Activated CD8-positive, alpha-beta memory T cell treated with anti-CD3 and anti-CD28 coated beads for 36 hours (primary cell): ENCODE measurements around the gene CUX1. TPM values are rescaled to one million over a fixed set of nuclear protein-coding genes. Genes with fewer than 3 reads are reported as not detected.
"Not testable (repeated sequence)": the region's sequence is repeated elsewhere in the genome, so short reads cannot be mapped to it uniquely, and the experiment has no call there.

Source experiments
- CTCF ChIA-PET: fragments of 350-600 bp; sonication (Branson Sonifier 250); formaldehyde crosslinking; loops from one replicate; lab custom pipeline; 2021; ENCODE audit warnings: antibody characterized with exemption; lab: Charles Lee
- POLR2A ChIA-PET: fragments of 350-600 bp; sonication (Branson Sonifier 250); formaldehyde crosslinking; loops from one replicate; lab custom pipeline; 2021; ENCODE audit warnings: antibody characterized with exemption; lab: Charles Lee
- total RNA-seq, 2 experiments: library from RNA; stranded (reverse); gene quantifications; one replicate each; pipeline ENCODE4 v1.2.3, GENCODE V29; 2021

Gene CUX1
- total RNA-seq, 2 experiments from 2014 or later: 21.1 to 23.2 TPM

- ChIA-PET POLR2A (no interaction called here), CTCF (no interaction called here)
Measured at GRCh38 chr7:101921061-101921460, 103.6 kb downstream of the CUX1 start.

GRCh38 chr7:101921546-101922489 lies 104.4 kb downstream of the CUX1 start:
- CTCF ChIA-PET, POLR2A ChIA-PET: not testable (repeated sequence)

DNA sequence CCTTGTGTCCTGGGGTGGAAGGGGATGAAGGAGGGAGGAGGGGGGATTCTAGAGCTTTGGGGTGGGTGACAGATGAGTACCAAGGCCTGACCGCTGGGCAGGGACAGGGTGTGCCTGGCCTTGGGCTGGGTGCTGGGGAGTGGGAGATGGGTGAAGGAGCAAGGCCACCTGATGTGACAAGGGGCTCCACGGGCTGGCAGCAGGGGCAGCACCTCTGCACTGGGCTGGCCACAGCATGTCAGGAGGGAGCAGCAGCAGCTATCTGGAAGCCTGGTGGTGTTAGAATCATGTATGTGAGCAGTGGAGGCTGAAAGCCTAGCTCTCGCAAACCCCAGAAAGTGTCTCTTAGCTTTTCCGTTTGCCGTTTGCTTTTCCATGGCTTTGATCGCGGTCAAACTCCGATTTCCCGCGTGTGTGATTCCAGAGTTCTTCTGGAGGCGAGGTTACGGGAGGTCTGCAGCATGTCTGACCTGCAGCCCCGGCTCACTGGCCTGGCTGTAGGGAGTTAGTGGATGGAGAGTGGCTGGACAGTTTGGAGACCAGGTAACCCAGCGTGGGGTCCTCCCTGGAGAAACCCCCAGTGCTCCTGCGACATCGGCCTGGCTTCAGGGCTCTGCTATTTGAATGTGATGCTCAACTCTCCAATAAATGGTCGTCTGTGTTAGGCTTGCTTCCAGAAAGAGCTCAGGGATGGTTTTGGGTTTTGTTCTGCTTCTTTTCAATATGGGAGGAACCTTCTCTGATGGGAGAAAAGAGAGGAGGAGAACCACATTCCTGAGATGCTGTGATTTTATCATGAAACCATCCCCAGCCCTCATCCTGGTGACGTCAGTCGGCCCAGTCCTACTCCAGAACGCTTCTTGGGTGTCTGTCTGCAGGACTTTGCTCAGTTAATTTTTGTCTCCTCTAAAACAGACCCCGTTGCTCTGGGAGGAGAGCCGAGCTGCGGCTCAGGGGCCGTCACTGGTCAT lies 105.5 kb downstream of the CUX1 start:
- CTCF ChIA-PET: no interaction called here
- POLR2A ChIA-PET: no interaction called here

DNA sequence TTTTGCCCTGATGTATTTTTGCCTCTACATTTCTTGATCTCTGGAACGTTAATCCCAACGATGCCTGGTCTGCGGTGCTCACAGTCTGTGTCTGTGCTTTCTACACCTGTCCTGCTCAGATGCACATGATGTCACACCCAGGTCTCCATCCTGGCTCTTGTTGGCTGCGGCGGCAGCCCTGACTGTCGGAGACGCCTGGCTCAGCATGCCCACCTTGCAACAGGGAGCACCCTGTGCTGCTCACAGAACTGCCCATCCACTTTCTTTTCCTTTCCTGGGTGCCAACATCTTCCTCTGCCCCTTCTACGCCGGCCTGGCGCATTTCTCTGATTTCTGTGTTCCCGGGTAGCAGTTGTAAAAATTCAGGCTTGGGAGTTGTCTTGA lies 106.2 kb downstream of the CUX1 start:
- ChIA-PET POLR2A (no interaction called here), CTCF (no interaction called here)

GRCh38 chr7:101924171-101924570 lies 106.7 kb downstream of the CUX1 start:
- CTCF ChIA-PET: no interaction called here
- POLR2A ChIA-PET: no interaction called here

DNA sequence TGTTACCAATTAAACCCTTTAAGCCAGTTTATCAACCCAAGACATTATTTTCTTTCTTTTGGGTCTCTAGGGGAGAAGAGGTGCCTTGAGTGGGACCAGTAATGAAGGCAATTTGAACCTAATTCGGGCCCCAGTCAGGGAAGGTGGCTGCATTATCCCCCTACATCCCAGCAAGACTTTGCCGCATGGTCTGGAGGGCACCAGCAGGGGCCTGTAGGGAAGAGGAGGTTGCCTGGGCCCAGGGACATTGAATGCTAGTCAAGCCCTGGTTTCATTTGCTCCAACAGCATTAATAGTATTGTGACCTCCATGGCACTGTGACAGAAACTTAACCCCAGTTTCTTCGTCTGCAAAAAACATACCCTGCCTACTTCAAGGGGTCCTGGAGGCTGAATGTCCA lies 108.8 kb downstream of the CUX1 start:
- ChIA-PET POLR2A (no interaction called here), CTCF (no interaction called here)

DNA sequence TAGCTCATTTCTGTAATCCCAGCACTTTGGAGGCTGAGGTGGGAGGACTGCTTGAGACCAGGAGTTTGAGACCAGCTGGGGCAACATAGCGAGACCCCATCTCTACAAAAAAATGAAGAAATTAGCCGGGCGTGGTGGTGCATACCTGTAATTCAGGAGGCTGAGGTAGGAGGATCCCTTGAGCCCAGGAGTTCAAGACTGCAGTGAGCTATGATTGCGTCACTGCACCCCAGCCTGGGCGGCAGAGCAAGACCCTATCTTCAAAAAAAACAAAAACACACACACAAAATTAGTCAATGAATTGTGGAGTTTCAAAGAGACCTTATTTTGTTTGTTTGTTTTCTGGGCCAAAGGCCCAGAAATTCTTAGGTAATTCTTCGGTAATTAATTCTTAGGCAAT lies 110.0 kb downstream of the CUX1 start:
- CTCF ChIA-PET: no interaction called here
- POLR2A ChIA-PET: no interaction called here

- ChIA-PET POLR2A (no interaction called here), CTCF (no interaction called here)
Measured at GRCh38 chr7:101927802-101928201, 110.4 kb downstream of the CUX1 start.

DNA sequence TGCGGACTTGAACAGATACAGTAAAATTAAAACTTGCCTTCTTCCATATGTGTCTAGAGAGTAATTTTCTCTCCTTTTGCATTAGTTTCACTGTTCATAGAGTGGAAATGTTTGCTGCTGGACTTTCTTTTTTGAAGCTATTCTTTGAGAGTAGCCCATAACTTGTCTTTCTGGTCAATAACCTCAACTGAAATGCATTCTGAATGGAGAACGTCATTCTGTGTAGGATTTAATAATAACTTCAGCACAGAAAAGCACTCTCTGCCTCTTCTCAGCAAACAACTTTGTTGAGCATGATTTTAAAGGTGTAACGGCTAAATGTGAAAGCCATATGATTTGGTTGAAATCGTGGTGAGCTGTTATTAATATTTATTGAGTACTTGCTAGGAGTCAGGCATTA lies 111.8 kb downstream of the CUX1 start:
- CTCF ChIA-PET: no interaction called here
- POLR2A ChIA-PET: no interaction called here

- POLR2A ChIA-PET, CTCF ChIA-PET: not testable (repeated sequence)
Measured at GRCh38 chr7:101929911-101930310, 112.5 kb downstream of the CUX1 start.

GRCh38 chr7:101932083-101932482 lies 114.7 kb downstream of the CUX1 start:
- POLR2A ChIA-PET: no interaction called here

GRCh38 chr7:101933028-101933427 lies 115.6 kb downstream of the CUX1 start:
- POLR2A ChIA-PET: no interaction called here
- CTCF ChIA-PET: no interaction called here

More at GRCh38 chr7:101932083-101932482, 114.7 kb downstream of the CUX1 start:
- CTCF ChIA-PET: no interaction called here

GRCh38 chr7:101933688-101934121 lies 116.3 kb downstream of the CUX1 start:
- POLR2A ChIA-PET: no interaction called here
- CTCF ChIA-PET: no interaction called here

DNA sequence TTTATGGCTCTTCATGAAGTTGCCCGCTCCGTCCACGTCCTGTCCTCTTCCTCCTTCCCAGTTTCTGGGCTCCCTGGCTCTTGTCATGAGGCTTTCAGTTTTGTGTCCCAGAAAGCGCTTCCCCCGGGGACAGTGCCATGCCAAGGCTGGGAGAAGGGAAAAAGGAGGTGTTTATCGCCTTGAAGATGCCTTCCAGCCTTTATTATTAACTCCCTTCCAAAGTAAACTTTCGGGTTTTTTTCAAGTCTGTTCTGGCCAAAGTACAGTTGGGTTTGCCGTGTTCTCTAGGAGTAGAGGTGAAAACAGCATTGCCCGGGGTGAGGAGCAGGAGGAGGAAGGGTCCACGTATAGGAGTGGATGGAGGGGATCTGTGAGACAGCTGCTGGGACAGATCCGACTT lies 117.2 kb downstream of the CUX1 start:
- POLR2A ChIA-PET: no interaction called here
- CTCF ChIA-PET: no interaction called here

DNA sequence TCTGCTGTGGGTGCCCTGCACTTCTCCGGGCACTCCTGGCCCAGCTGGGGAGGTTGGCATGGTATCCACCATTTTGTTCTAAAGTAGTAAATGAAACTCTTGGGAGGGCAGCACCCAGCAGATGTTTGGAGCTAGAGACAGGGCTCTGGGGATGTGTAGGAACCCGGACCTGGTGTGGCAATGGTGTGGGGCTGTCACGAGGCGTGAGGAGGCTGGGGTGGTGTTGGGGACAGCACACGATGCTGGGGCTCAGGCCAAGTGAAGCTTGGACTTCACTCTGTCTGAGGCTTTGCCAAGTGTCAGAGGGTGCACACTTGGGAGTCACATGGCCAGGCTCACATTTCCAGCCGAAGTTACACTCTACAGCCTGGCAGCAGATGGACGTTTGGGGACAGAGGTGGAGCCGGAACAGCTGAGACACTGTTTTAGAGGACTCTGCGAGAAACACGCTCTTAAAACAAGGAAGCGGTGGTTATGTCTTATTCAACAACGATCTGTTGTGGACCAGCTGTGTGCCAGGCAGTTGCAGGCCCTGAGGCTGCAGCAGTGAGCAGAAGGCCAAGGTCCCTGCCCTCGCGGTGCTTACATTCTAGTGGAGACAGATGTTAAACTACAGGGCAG lies 118.2 kb downstream of the CUX1 start:
- POLR2A ChIA-PET: no interaction called here

GRCh38 chr7:101936223-101936610 lies 118.8 kb downstream of the CUX1 start:
- POLR2A ChIA-PET: no interaction called here
- CTCF ChIA-PET: no interaction called here

More for the DNA sequence above, 118.2 kb downstream of the CUX1 start:
- CTCF ChIA-PET: no interaction called here

- POLR2A ChIA-PET: no interaction called here
- CTCF ChIA-PET: no interaction called here
Measured at GRCh38 chr7:101936611-101937231, 119.3 kb downstream of the CUX1 start.

DNA sequence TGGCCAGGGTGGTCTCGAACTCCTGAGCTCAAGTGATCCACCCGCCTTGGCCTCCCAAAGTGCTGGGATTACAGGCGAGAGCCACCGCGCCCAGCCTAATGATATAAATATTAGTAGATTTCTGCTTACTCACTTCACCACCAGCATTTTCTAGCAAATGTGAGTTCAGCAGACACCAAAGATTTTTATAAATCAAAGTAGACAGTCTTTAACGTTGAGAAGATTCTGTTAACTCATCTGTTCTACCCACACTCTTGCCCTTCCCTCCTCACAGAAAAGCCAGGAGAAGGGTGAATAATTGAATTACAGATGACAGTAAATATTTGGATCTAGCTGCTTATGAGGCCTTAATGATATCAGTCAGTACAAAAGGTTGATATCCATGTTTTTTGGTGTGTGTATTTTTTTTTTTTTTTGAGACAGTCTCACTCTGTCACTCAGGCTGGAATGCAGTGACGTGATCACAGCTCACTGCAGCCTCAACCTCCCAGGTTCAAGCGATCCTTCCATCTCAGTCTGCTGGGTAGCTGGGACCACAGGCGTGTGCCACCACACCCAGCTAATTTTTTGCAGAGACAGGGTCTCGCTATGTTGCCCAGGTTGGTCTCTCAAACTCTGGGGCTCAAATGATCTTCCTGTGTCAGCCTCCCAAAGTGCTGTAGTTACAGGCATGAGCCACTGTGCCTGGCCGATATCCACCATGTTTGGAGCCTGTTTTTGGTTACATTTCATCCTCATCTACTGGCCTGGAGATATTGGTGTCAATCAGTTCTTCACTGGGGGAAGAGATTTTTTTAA lies 120.5 kb downstream of the CUX1 start:
- POLR2A ChIA-PET: no interaction called here
- CTCF ChIA-PET: interaction anchor here (0.7 kb wide), 1 partner anchor 180 kb away, joined by 5 read pairs; no protein-coding TSS in a partner anchor
